HepG2 (cell line): ENCODE results near the gene MBOAT7. TPM values are rescaled to one million over a fixed set of nuclear protein-coding genes. Genes with fewer than 3 reads are reported as not detected.

Experiments
- ARHGAP35 ChIP-seq: sonication (generic); formaldehyde crosslinking; IDR thresholded peaks from 2 replicates; pipeline ENCODE4 v1.9.0; 2022; ENCODE audit warnings: mild to moderate bottlenecking, inconsistent platforms, moderate library complexity, missing genetic modification reagents, borderline replicate concordance
- HMG20B ChIP-seq: conservative IDR thresholded peaks from 2 replicates; pipeline ENCODE4 v1.6.1; 2016; ENCODE audit warnings: missing genetic modification reagents, missing compliant biosample characterization
- KMT2A ChIP-seq: sonication (generic); formaldehyde crosslinking; IDR thresholded peaks from 2 replicates; pipeline ENCODE4 v1.4.0; 2020; ENCODE audit warnings: missing genetic modification reagents
- NCOA1 ChIP-seq: sonication (generic); formaldehyde crosslinking; IDR thresholded peaks from 2 replicates; pipeline ENCODE4 v1.9.0; 2021; ENCODE audit warnings: missing genetic modification reagents
- PRMT3 ChIP-seq: sonication (generic); formaldehyde crosslinking; IDR thresholded peaks from 2 replicates; pipeline ENCODE4 v1.8.1; 2022; ENCODE audit warnings: low read depth, mild to moderate bottlenecking, moderate library complexity, missing genetic modification reagents, borderline replicate concordance
- RARG ChIP-seq: sonication (generic); formaldehyde crosslinking; IDR thresholded peaks from 2 replicates; pipeline ENCODE4 v1.4.0; 2020; ENCODE audit warnings: low read depth, mild to moderate bottlenecking, missing genetic modification reagents
- RFX1 ChIP-seq: fragments of 450-650 bp; IDR thresholded peaks from 2 replicates; pipeline ENCODE4 v1.6.1; 2017
- SALL1 ChIP-seq: sonication (generic); formaldehyde crosslinking; IDR thresholded peaks from 2 replicates; pipeline ENCODE4 v1.8.0; 2022; ENCODE audit warnings: mild to moderate bottlenecking, missing genetic modification reagents
- SMYD3 ChIP-seq: sonication (generic); formaldehyde crosslinking; IDR thresholded peaks from 2 replicates; pipeline ENCODE4 v1.8.1; 2023; ENCODE audit warnings: mild to moderate bottlenecking, missing genetic modification reagents
- SNAPC2 ChIP-seq: sonication (generic); formaldehyde crosslinking; IDR thresholded peaks from 2 replicates; pipeline ENCODE4 v1.8.1; 2022; ENCODE audit warnings: mild to moderate bottlenecking, missing genetic modification reagents
- SP2 ChIP-seq: sonication (generic); formaldehyde crosslinking; IDR thresholded peaks from 2 replicates; pipeline ENCODE4 v1.5.1; 2020; ENCODE audit warnings: mild to moderate bottlenecking, missing genetic modification reagents
- SYNCRIP ChIP-seq: fragments of 200-400 bp; formaldehyde crosslinking; IDR thresholded peaks from 2 replicates; pipeline ENCODE4 v1.6.1; 2018; ENCODE audit warnings: mild to moderate bottlenecking, low read depth, low read length; ENCODE audit not compliant: insufficient read depth
- ZFP1 ChIP-seq: IDR thresholded peaks from 2 replicates; pipeline ENCODE4 v1.6.1; 2016
- ZFP82 ChIP-seq: sonication (generic); formaldehyde crosslinking; IDR thresholded peaks from 2 replicates; pipeline ENCODE4 v1.5.1; 2020; ENCODE audit warnings: mild to moderate bottlenecking, missing genetic modification reagents, borderline replicate concordance
- ZMAT3 ChIP-seq: sonication (generic); formaldehyde crosslinking; conservative IDR thresholded peaks from 2 replicates; pipeline ENCODE4 v1.7.0; 2021; ENCODE audit warnings: missing genetic modification reagents
- ZNF383 ChIP-seq: sonication (generic); formaldehyde crosslinking; IDR thresholded peaks from 2 replicates; pipeline ENCODE4 v1.4.0; 2020; ENCODE audit warnings: missing genetic modification reagents, mild to moderate bottlenecking, borderline replicate concordance
- ZNF878 ChIP-seq: sonication (generic); formaldehyde crosslinking; IDR thresholded peaks from 2 replicates; pipeline ENCODE4 v1.8.1; 2023; ENCODE audit warnings: mild to moderate bottlenecking, missing genetic modification reagents, moderate library complexity
- polyA plus RNA-seq, 8 experiments: library from polyadenylated mRNA; depleted of rRNA in 3 of 8; stranded (reverse) in 7 of 8; unstranded in 1 of 8; fragments of >200 nt; fragmentation: Illumina TruSeq in 4 of 8; extraction: Trizol in 4 of 8; gene quantifications; 2 replicates each; pipeline versions ENCODE4 v1.2.1 to v1.2.3, GENCODE V29; 2011 to 2016; ENCODE audit warnings: low read depth in 4 of 8, missing spikeins in 1 of 8, mixed read lengths in 1 of 8; ENCODE audit not compliant: insufficient read depth in 1 of 8
- total RNA-seq, 5 experiments: library from RNA; depleted of rRNA; stranded (reverse); fragments of >200 nt; fragmentation: Illumina TruSeq; extraction: Trizol; gene quantifications; 2 replicates each; pipeline ENCODE4 v1.2.3, GENCODE V29; 2016; ENCODE audit warnings: low read depth in 1 of 5
- TF ChIP-seq, protein P1 (sequence below): sonication (generic); formaldehyde crosslinking; IDR thresholded peaks from 2 replicates; pipeline ENCODE4 v1.5.1; 2020; ENCODE audit warnings: missing genetic modification reagents, mild to moderate bottlenecking, borderline replicate concordance
- TF ChIP-seq, protein P2 (sequence below): sonication (generic); formaldehyde crosslinking; IDR thresholded peaks from 2 replicates; pipeline ENCODE4 v1.9.0; 2021; ENCODE audit warnings: missing genetic modification reagents, borderline replicate concordance
- TF ChIP-seq, protein P3 (sequence below): sonication (generic); formaldehyde crosslinking; IDR thresholded peaks from 2 replicates; pipeline ENCODE4 v1.5.0; 2020; ENCODE audit warnings: mild to moderate bottlenecking, missing genetic modification reagents, borderline replicate concordance

MBOAT7 gene
- total and polyA plus RNA-seq, 2 of the 13 experiments (the other 11 are each of a cell fraction or from before 2014, with no cell fraction given), result 22.2 to 25.5 TPM

DNA sequence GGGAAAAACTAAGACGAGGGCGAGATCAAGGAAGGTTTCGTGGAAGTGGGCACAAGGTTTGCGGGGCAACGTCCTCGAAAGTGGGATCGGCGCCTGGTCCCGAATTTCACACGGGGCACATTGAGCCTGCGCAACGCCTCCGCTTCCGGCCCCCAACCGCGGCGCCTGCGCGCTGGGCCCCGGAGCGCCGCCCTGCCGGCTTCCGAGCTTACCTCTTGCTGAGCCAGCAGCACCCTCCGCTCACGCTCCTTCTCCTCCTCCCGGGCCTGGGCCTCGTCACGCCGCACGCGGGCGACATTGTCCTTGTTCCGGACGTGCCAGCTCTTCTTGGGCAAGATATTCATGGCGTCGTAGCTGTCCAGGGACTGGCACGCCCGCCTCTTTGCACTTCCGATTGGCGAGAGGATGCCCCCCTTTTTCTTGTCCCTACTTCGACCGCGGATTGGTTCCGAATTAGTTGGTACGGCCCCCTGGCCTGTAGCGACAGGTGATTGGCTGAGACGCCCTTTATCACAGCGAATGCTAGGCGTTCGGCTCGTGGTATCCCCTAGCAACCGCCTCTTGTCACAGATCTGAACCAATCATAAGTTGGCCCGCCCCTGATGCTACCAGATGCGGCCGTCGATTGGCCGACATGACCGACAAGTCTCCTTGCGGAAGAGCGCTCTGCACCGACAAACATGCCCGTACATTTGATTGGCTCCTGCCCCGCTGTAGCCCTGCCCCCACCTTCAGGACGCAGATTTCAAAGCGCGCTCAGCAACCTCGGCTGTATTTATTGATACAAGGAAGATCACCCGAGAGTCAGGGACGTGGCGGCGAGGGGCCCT is 29.8 kb downstream of the MBOAT7 start, which contains the start of gene LENG1 (continued):
- TF ChIP-seq PRMT3 (CRISPR knock-in tag) (no peak), RFX1 (peak; percentile 100), ZFP82 (CRISPR knock-in tag) (no peak), SYNCRIP (no peak), RARG (CRISPR knock-in tag) (no peak), NCOA1 (CRISPR knock-in tag) (no peak; the same call in 1 of the 2 replicates), KMT2A (CRISPR knock-in tag) (peak; percentile 60), ZMAT3 (CRISPR knock-in tag) (peak; percentile 57; the same call in 1 of the 2 replicates), ZNF383 (CRISPR knock-in tag) (no peak), SALL1 (CRISPR knock-in tag) (peak; percentile 43), ZNF878 (CRISPR knock-in tag) (no peak), SP2 (peak; percentile 98), SMYD3 (CRISPR knock-in tag) (peak; percentile 83; the same call in 1 of the 2 replicates), HMG20B (CRISPR knock-in tag) (no peak), SNAPC2 (CRISPR knock-in tag) (no peak; the same call in 1 of the 2 replicates), ZFP1 (no peak), ARHGAP35 (peak; percentile 42; the same call in 1 of the 2 replicates)
- TF ChIP-seq, protein P1, sequence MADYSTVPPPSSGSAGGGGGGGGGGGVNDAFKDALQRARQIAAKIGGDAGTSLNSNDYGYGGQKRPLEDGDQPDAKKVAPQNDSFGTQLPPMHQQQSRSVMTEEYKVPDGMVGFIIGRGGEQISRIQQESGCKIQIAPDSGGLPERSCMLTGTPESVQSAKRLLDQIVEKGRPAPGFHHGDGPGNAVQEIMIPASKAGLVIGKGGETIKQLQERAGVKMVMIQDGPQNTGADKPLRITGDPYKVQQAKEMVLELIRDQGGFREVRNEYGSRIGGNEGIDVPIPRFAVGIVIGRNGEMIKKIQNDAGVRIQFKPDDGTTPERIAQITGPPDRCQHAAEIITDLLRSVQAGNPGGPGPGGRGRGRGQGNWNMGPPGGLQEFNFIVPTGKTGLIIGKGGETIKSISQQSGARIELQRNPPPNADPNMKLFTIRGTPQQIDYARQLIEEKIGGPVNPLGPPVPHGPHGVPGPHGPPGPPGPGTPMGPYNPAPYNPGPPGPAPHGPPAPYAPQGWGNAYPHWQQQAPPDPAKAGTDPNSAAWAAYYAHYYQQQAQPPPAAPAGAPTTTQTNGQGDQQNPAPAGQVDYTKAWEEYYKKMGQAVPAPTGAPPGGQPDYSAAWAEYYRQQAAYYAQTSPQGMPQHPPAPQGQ (CRISPR knock-in tag), result no peak
- TF ChIP-seq, protein P2, sequence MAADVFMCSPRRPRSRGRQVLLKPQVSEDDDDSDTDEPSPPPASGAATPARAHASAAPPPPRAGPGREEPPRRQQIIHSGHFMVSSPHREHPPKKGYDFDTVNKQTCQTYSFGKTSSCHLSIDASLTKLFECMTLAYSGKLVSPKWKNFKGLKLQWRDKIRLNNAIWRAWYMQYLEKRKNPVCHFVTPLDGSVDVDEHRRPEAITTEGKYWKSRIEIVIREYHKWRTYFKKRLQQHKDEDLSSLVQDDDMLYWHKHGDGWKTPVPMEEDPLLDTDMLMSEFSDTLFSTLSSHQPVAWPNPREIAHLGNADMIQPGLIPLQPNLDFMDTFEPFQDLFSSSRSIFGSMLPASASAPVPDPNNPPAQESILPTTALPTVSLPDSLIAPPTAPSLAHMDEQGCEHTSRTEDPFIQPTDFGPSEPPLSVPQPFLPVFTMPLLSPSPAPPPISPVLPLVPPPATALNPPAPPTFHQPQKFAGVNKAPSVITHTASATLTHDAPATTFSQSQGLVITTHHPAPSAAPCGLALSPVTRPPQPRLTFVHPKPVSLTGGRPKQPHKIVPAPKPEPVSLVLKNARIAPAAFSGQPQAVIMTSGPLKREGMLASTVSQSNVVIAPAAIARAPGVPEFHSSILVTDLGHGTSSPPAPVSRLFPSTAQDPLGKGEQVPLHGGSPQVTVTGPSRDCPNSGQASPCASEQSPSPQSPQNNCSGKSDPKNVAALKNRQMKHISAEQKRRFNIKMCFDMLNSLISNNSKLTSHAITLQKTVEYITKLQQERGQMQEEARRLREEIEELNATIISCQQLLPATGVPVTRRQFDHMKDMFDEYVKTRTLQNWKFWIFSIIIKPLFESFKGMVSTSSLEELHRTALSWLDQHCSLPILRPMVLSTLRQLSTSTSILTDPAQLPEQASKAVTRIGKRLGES (CRISPR knock-in tag), result no peak
- TF ChIP-seq, protein P3, sequence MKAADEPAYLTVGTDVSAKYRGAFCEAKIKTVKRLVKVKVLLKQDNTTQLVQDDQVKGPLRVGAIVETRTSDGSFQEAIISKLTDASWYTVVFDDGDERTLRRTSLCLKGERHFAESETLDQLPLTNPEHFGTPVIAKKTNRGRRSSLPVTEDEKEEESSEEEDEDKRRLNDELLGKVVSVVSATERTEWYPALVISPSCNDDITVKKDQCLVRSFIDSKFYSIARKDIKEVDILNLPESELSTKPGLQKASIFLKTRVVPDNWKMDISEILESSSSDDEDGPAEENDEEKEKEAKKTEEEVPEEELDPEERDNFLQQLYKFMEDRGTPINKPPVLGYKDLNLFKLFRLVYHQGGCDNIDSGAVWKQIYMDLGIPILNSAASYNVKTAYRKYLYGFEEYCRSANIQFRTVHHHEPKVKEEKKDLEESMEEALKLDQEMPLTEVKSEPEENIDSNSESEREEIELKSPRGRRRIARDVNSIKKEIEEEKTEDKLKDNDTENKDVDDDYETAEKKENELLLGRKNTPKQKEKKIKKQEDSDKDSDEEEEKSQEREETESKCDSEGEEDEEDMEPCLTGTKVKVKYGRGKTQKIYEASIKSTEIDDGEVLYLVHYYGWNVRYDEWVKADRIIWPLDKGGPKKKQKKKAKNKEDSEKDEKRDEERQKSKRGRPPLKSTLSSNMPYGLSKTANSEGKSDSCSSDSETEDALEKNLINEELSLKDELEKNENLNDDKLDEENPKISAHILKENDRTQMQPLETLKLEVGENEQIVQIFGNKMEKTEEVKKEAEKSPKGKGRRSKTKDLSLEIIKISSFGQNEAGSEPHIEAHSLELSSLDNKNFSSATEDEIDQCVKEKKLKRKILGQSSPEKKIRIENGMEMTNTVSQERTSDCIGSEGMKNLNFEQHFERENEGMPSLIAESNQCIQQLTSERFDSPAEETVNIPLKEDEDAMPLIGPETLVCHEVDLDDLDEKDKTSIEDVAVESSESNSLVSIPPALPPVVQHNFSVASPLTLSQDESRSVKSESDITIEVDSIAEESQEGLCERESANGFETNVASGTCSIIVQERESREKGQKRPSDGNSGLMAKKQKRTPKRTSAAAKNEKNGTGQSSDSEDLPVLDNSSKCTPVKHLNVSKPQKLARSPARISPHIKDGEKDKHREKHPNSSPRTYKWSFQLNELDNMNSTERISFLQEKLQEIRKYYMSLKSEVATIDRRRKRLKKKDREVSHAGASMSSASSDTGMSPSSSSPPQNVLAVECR, result peak; percentile 94
